HG03159 (cell line): ENCODE results near the gene YWHAG.
"Not testable (repeated sequence)": the region's sequence is repeated elsewhere in the genome, so short reads cannot be mapped to it uniquely, and the experiment has no call there.

ENCODE experiments used
- ATAC-seq: cut with Tn5 transposase; IDR thresholded peaks from one replicate; pipeline ENCODE4 v1.9.1; 2021; ENCODE audit warnings: mild to moderate bottlenecking, moderate library complexity; ENCODE audit not compliant: unreplicated experiment

YWHAG gene

DNA sequence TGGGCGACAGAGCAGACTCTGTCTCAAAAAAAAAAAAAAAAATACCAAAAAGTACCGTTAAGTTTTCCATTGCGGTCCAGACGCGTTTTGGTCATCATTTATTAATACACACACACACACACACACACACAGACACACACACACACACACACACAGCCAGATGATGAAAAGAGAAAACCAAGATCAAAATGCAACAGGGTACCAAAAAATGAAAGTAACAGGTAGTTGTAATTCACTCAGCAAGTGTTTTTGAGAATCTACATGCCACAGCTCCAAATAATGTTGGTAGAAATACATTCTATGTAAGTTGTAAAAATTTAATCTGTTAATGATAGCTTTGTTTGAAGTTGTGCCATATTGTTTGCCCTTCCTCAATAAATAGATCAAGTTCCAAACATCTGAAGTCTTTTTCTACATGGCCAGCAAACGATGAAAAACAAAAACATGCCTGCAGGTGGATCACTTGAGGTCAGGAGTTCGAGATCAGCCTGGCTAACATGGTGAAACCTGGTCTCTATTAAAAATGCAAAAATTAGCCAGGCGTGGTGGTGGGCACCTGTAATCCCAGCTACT is 9.4 kb downstream of the YWHAG start:
- no peak for ATAC-seq

DNA sequence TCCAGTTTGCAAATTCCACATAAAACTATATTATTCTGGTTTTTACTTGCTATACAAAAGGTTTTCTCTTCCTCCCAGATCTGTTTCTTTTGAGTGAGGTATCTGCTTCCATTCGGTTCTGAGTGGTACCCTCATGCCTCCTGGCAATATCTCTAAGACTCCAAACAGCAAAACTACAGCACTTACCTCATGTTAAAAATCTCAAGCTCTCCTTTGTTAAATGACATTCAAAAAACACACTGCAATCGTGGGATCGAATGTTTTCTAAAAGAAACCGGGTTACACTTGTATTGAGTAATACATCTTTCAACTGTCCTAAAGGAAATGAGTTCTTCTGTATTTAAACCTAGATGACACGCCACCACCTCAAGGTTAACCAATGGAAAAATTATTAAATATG is 11.1 kb downstream of the YWHAG start:
- ATAC-seq, result no peak

DNA sequence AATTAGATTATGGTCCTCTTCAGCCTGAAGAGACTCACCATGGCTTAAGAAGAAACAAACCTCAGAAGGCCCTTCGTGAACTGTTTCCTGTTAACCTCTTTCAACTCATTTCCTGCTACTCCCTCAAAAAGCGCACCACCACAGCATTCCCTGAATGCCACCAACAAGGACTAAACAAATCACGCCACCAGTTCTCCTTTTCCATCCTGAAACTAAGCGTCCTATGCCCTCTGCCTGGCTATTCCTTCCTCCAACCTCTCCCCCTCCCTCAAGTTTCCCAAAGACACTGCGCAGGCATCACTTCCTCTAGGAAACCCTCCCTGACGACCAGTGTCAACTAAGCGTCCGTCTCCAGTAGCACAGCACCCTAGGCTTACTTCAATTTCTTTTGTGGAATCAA is 12.0 kb downstream of the YWHAG start:
- ATAC-seq, result no peak

DNA sequence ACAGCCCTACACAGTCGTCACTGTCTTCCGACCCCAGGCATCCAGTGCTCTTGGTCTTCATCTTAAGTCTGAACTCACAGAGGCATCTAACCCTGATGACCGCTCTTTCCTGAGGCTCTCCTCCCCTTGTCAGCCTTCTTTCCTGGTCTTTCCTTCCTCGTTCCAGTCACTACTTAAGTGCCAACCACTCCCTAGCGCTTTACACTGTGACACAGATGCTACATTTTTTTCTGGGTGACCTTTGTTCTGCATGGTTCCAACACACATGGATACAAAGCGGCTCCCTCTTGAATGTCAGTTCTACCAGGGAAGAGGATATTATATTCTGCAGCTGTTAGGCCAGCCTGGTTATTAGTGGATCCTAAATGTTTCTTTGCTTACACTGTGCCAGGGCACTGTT is 12.7 kb downstream of the YWHAG start:
- ATAC-seq, result no peak

DNA sequence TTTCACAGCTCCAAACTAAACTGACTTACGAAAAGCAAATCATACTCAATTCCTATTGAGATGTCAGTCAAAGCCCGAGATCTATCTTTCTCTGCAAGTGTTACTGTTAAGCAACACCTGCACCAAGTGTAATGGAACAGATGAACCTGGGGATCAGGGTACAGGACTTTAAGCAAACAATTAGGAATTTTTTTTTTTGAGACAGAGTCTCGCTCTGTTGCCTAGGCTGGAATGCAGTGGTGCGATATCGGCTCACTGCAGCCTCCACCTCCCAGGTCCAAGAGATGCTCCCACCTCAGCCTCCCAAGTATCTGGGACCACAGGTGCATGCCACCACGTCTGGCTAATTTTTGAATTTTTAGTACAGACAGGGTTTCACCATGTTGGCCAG is 14.9 kb downstream of the YWHAG start:
- ATAC-seq, result no peak

DNA sequence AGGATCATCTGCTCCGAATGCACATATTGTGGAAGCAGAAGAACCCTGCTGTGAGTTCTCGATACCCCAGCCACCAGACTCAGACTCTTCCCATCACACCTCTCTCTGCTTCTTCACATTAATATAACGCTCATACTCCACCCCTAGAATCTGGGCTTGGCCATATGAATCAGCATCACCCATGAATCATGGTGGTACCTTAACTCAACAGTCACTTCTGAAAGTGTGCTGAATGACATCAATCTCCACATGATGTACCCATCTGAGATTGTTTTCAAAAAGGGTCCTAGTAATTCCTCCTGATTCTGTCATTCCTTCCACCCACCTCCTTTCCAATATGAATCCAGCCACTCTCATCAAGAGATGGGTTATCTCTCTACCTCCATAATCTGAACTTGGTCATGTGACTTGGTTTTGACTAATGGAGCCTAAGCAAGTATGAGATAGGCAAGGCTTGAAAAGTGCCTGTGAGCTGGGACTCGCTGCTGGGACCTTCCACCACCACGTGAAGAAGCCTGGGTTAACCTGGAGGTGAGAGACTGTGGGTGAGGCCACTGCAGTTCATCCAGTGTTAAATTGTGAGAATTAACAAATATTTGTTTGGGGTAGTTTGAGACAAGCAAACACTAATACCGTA is 15.4 kb downstream of the YWHAG start:
- no peak for ATAC-seq

DNA sequence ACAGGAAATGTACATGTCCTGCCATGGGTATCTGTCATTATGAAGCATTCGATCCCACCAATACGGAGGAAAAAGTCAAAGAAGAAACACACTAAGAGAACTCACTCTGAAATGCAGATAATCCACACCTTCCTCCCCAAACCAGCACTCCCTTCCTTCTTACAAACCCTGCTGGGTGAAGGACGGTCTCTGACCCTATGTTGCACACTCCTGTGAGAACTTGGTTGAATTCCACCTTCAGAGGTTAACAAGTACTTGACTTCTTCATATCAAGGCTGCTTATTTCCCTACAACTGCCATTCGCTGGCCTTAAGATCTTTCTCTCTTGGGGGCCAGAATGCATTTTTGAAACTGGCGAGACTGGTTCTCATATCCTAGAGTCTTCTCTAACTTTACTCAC is 16.6 kb downstream of the YWHAG start:
- ATAC-seq, result no peak

DNA sequence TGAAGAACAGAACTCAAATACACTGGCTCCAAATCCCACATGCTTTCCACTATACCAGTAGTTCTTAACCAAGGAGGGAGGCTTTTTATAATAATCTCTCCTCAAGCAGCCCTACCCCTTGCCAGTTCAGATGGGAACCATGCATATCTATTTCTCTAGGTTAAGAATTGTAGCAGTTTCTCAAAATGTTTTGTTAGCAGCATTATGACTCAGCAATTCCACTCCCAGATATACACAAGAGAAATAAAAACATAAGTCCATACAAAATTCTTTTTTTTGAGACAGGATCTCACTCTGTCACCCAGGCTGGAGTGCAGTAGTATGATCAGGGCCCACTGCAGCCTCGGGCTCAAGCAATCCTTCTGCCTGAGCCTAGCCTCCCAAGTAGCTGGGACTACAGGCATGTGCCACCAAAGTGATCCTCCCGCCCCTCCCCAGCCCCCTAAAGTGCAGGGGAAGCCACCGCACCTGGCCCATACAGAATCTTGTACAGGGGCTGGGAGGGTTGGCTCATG is 18.1 kb downstream of the YWHAG start:
- no peak for ATAC-seq

DNA sequence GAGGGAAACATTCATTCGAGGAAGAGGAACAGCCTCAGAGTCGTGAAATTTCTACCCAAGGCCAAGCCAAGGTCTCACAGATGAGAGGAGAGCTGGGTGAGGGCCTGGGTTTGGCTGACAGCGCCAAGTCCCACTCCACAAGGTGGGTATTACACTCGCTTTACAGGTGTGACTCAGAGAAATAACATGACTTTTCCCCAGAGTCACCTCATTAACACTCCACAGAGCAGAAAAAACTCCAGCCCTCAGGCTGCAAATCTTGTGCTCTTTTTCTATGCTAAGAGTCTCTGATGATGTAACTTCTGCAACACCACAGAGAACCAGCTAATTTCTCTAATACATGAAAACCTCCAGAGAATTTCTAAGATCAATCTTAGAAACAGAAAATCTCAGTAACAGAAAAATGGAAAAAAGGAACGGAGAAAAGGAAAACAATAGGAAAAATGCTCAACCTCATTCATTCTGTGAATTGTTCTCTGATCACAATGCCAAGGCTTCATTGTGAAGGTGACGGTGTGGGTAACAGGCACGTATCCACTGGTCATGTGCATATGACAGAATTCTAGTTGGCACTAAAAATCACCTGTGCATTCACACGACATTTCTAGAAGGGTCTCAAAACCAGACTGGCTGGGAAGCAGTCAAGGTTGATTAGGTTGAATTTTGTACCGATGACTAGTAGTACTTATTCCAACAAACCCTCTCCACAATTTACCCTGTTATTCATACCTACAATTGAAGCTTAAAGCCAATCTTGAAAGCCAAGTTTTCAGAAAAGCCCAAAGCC is 20.3 kb downstream of the YWHAG start:
- no peak for ATAC-seq

DNA sequence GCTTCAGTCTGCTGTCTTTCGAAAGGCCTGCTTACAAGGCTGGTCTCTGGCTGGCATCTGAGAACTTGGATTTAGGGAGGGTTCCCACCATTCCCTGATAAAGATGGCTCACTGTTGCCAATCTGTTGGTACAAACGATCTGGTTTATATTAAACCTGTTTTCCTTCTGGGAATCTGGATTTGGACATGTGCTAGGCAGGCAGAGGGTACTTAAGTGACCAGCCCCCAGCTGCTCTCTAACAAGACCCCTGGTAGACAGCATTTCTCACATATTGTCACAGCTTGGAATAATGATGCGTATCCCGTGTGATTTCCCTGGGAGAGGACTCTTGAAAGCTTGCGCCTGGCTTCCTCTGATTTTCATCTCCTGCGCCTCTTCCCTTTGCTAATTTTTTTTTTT is 21.6 kb downstream of the YWHAG start:
- no peak for ATAC-seq

DNA sequence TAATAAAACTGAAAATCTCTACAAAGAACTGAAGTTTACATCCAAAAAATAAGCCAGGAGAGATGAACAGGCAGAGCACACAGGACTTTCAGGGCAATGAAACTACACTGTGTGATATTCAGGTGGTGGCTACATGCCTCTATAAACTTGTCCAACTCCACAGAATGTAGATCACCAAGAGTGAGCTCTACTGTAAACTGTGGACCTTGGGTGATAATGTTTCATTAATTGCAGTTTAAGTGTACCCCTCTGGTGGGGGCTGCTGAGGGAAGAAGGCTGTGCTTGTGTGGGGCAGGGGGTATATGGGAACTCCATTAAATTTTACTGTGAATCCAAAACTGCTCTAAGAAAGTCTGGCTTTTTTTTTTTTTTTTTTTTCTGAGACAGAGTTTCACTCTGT is 22.7 kb downstream of the YWHAG start:
- ATAC-seq, result no peak

DNA sequence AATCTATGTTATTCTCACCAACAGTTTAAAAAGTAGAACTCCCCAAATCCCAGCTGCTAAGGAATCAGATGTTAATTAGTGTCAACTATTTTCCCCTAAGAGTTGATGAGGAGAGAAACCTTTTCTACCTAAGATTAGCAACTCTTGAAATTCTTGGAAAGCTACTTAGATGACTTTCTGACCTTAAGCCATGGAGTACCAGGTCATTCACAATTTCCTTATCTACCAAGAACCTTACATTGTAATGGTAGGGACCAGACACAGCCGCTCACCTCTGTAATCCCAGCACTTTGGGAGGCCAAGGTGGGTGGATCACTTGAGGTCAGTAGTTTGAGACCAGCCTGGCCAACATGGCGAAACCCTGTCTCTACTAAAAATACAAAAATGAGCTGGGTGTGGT is 23.4 kb downstream of the YWHAG start:
- ATAC-seq, result not testable (repeated sequence)

DNA sequence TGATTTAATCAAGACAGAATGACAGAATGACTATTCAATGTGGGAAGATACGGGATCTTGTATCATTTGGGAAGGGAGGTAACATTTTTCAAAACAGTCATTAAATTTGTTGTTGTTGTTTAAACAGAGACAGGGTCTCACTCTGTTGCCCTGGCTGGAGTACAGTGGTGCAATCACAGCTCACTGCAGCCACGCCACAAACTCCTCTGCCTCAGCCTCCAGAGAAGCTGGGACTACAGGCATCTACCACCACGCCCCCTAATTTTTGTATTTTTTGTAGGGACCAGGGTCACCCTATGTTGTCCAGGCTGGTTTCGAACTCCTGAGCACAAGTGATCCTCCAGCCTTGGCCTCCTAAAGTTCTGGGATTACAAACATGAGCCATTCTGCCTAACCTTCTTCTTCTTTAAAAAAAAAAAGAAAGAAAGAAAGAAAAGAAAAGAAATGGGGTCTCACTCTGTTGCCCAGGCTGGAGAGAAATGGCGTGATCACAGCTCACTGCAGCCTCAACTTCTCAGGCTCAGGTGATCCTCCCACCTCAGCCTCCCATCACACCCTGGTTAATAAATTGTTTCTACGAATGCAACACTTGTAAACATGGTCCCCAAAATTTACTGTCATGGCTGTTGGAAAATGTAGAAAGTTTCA is 24.3 kb downstream of the YWHAG start:
- ATAC-seq, result no peak

DNA sequence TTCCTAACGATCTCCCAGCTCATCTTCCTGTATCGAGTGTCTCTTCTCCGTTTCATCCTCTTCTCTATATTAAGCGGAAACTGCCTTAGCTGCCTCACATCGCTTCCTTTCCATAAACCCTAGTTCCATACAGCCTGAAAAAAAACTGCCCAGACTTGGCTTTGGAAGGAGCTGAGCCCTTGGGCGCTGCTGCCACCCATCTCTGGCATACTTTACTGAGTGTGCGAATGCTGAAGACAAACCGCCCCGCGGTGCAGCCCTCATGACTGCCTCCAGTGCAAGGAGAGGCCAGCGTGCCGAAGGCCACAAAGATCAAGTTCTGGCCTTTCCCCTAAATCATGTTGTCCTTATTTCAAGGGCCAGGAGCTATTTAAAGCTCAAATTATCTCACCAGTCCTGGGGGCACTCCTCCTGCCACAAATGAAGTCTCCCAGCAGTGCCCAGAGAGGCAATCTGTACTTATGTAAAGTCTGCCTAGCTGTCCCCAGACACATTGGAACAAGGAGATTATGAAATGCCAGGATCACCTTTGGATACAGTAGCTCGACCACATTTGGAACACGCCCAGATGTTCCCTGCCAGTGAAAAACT is 25.2 kb downstream of the YWHAG start:
- no peak for ATAC-seq

DNA sequence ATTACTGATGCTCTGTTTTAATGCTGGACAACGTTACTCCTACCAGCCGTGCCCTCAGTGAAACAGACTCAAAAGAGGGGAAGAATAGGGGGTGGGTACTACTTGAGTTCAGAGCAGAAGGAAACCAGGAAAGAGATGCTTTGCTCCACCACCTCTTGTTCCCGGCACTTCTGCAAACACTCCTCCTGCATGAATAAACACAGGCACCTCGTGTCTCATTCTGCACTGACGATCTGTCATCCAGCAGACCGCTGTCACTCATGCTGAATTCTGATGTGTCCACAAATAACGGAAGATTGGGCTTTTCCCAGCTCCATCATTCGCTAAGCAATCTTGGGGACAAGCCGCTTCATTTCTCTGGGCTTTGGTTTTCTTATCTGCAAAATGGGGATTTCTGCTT is 26.7 kb downstream of the YWHAG start:
- no peak for ATAC-seq

DNA sequence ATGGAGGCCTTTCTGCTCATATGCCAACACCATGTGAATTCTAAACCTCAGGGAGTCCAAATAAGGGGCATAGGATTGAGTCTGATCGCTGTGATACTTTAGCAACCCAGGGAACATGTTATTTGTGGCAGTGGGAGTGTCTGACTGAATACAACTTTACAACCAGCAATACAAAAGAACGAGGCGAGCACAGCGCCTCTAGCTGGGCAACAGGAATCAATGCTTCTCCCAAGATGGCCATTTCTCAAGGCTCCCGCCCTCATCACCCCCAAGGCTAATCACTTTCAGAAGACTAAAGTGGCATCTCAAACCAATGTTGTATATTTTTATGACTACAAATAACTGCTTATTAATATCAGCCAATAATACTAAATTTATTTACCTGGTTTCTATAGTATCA is 28.1 kb downstream of the YWHAG start:
- ATAC-seq, result no peak

DNA sequence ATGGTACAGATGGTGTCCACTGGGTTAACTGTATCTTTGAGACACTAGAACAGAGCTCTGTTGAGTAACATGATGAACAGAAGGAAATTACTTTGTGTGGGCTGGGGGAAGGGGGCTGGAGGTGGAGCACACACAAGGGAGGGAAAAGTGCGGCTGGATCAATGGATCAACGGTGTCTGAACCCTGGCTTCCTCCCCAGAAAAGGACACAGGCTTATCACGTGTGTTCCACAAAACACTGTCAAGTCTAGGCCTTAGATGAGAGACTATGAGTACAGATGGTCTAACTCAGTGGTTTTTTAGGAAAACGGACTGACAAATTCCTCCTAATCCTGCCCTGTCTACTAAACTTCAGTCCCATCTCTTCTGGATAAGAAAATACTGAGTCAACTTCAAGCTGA is 28.5 kb downstream of the YWHAG start:
- no peak for ATAC-seq

DNA sequence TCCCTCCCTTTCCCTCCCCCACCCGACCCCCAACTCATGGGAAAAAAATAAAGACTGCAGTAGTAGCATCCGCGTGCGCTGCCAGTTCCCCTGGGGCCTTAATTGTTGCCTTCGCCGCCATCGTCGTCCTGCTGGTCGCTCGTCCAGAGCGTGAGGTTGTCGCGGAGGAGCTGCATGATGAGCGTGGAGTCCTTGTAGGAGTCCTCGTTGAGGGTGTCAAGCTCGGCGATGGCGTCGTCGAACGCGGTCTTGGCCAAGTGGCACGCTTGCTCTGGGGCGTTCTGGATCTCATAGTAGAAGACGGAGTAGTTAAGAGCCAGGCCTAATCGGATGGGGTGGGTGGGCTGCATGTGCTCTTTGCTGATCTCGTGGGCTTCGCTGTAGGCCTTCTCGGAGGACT is 29.3 kb downstream of the YWHAG start:
- no peak for ATAC-seq

DNA sequence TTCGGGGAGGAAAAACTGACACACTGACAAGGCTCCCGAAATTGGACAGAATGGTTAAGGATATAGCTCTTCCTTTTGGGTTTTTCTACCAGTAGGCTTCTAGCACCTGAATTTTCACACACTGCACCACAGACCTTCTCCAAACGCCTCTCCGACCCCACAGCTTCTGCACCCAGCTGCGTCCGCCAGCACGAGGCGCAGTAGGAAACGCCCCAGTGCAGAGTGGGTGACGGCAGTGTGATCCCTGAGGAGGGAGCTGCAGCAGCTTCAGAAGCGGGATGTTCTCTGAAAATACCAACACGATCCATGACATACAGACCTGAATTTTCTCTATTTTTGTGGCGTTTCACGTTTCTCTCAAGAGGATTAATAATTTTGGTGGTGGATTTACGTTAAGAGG is 30.4 kb downstream of the YWHAG start:
- ATAC-seq, result no peak

DNA sequence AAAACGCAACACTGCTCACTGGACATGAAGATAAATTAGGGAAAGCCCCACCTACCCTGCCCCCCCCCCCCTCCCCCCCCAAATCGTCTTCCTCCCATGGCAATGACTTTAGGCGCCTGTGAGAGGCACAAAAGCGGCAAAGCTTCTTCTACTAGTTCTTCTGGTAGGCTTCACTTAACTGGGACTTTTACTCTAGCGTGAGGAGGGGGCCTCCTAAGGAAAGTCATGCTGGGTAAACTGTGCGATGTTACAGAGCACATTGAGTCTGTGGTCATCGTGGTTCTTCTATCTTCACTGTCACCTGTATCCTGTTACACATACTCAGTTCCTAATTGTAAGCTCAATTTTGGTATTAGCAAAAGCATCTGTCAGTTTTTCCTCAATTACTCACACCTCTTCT is 31.2 kb downstream of the YWHAG start:
- ATAC-seq, result no peak

DNA sequence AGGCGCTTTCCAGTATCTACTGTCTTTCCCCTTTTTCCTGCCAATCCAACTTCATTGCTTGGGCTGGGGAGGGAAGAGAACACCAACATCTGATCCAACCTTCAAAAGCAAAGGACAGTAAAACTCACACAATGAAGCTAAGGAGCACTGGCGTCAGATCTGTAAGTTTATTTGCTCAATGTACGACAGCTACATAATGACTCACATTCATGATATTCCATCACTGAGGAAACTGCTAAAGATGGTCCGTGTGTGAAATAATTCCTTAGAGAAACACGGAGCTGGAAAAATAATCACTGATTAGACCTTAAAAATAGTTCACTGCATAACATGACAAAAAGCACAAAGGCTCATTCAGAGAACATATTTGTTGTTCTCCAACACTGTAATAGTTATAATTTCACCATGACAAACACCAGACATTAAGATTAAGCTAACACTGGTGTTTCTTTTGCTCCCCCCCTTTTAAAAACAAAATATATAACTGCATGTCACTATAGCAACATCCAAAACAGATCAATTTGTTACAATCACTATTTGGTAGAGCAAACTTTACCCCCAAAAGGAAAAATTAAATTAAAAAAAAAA is 32.1 kb downstream of the YWHAG start:
- no peak for ATAC-seq
